HL-60/S4 treated with retinoic acid at 250 ng/mL for 4 days and 3 days (cell line): Measurements from ENCODE around the gene NRXN2.

Experiments
- in situ Hi-C: fragments of 300-500 bp; cut with MboI; formaldehyde crosslinking; loops from 2 replicates; pipeline ENCODE4 v1.7.0; 2022; ENCODE audit warnings: low sequenced_read_pairs

NRXN2 gene

GRCh38 chr11:64759131-64759721, 36.2 kb upstream of the NRXN2 start:
- in situ Hi-C loops: no loop called here

- in situ Hi-C loops: no loop called here
These were observed 35.5 kb upstream of the NRXN2 start for GRCh38 chr11:64758330-64759079.

DNA sequence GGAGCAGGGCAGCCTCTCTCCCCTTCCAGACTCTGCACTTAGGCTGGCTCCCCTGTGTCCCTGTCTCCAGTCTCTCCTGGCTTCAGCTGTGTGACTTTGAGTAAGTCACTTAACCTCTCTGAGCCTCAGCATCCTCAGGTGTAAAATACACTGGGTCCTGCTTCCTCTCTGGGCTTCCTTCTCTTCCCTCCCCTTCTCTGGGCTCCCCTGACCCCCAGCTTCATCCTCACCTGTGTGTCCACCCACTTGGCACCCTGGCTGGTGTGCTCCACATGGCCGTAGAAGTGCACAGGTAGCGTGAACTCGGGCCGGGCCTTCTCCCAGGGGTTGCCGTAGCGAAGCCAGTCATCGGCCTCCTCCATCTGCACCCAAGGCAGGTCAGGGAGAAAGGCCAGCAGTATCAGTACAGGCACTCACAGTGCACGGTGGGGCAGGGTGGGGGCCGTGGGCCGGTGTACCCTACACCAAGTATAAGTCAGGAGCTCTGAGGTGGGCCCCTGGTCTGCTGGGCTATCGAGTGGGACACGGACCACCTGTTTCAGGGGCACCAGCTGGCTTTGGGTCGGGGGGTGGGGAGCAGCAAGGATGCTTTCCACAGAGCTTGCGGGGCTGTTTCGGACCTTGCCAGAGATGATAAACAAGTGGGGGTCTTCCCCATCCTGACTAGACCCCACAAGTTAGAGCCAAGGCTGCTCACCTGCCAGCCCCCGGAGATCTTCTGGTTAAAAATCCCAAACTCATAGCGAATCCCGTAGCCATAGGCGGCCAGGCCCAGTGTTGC, 34.7 kb upstream of the NRXN2 start:
- in situ Hi-C loops: no loop called here

DNA sequence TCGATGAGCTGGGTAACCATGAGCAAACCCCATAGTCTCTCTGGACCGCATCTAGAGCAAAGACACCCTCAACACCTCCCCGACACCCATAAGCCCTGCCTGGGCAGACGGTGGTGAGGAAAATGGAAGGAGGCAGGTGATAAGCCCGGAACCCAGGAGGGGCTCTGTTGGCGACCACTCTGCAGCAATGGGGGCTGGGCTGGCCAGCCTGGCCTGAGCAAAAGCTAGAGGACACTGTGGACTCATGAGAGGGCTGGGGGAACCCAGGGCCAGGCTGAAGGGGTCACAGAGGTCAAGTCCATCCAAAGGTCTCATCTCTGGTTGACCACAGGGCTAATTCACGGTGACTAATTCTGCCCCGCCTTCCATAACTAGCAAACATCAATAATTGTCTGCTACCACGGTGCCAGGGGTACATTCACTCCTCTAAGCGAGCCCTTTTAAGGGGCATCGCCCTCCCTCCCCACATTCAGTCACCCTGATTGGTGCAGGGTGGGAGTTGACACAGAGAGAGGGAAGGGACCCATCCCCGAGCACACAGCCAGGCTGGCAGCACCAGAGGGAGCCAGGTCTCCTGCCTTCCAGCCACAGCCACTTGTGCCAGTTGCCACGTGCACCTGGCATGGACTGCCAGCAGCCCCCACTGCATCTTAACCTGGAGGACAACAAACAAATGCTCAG, 32.8 kb upstream of the NRXN2 start:
- in situ Hi-C loops: no loop called here

DNA sequence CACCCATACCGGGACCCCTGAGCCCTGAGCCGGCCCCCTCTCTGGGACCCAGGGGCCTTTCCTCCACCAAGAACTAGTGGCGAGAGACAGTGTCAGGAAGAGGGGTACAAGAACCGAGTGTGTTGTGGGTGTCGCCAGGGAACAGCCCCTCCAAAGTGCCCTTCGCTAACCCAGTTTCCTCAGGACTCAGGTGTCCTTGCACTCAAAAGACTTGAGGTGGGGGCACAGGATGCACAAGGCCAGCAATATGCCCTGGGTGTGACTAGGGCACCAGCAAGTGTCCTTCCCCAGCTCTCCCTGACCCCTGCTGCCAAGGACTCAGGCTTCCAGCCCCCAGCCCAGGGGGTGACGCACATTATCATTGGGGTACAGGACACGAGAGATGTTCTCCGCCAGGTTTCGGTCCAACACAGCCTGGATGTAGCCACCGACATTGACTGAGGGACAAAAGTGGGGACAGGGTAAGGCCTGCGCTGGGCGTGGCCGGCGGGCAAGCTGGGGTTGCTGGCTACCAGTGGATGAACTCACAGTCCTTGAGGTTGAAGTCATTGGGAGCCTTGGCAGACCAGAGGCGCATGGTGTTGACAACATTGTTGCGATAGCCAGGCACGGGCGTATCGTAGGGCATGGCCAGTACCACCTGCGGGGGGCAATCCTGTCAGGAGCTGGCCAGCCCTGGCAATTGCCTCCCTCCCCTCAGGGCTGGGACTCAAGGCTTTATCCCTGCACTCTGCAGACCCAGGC, 32.1 kb upstream of the NRXN2 start:
- in situ Hi-C loops: no loop called here

DNA sequence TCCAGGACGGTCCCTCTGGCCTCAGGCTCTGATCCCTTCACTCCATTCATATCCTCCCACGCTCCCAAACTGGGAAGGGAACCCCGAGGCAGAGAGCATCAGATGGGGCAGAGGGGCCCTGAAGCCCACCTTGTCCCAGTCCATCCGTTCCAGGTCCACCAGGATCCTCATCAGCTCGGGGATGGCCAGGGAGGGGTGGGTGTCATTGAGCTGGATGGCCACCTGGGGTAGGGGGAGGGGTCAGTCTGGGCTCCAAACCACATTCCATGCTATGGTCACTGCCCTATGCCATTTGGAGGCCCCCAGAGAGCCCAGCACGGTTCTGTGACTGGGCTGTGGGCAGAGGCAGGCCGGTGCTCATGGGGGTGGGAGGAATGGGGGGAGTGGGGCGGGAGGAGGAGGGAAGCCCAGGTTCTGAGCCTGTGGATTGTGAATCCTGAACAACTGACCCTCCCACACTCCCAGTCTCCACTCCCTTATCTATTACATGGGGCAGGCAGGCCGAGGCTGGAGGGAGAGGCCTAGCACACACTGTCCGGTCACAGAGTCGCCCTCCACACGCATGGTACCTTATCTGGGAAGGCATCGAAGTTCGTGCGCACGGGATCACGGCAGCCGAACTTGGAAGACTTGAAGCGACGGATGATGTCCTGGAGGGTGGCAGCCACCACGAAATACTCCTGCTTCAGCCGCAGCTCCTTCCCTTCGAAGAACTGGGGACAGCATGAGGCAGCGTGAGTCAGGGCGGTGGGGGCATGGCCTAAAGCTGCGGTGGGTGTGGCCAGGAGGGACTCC, 31.3 kb upstream of the NRXN2 start:
- in situ Hi-C loops: no loop called here

- in situ Hi-C loops: no loop called here
These were observed 30.6 kb upstream of the NRXN2 start for GRCh38 chr11:64753380-64754123.

DNA sequence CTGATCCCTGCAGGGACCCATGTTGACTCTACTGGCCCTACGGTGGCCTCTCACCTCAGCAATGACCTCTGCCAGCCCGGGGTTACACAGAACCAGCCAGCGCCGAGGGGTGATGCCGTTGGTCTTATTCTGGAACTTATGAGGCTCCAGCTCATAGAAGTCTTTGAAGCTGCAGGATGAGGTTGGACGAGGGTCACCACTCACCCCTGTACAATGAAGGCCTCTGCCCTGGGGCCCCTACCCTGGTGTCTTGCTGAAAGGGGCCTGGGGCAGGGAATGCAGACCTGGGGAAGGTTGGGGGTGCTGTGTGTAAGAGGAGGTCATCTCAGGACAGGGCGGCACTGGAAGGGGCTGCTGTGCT, 30.0 kb upstream of the NRXN2 start:
- in situ Hi-C loops: no loop called here

DNA sequence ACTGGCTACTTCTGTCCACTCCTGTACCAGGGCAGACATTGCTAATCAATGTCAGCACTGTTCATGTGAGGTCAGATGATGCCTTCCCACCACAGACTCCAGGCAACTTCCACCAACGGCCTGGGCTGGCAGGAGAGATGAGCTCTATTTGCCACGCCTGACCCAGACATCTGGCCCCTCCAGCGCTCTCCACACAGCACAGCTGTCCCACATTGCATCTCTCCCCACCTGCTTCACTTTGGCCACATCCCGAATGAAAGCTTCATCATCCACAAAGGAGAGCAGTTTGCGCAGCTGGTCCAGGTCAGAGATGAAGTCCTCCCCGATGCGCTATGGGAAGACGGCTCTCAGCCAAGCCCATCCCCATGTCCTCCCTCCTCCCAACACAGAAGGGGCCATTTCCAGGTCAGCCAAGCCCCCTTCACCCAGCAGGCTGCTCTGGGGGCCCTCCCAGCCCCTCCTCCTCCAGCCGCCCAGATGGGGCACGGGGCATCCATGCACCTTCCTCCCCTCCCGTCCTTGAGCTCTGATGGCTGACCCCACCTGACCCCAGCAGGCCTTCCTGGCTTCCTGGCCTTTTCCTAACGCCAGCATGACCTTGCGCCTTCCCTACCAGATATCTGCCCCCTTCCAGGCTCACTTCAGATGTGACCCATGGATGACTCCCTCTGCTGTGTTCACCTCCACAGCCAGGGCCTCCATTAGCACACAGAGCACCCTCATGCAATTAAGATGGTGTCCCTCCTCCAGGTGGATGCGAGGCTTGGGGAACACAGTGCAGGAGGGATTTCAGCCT, 29.4 kb upstream of the NRXN2 start:
- in situ Hi-C loops: no loop called here

DNA sequence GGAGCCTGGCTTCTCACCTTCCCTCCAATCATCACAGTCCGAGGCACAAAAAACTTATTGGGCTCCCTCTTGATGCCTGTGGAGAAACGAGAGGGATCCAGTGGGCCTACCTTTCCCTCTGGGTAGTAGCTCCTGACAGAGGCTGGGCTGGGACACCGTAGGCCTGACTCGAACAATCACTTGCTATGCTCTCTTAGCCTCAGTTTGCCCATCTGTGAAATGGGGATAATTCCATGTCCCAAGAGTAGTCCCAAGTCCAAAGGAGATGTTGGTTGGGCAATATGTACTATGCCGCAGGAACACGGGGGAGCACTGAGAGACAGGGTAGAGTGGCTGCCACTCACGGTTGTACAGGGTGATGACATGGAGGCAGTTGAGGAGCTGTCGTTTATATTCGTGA, 28.6 kb upstream of the NRXN2 start:
- in situ Hi-C loops: no loop called here

DNA sequence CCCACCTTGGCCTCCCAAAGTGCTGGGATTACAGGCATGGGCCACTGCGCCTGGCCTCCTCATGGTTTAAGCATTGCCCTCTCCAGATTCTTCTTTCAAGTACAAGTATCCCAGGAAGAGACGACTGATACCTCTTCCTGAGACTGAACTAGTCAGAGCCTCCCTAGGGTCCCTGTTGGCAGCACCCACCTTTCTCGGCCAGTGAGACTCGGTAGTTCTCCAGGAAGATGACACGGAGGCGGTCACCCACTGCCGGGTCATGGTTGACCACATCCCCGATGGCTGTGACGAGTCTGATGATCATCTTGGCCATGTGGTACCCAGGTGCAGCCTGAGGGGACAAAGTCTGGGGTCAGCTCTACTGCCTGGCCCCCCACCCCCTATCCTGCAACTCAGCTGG, 28.1 kb upstream of the NRXN2 start:
- in situ Hi-C loops: no loop called here

- in situ Hi-C loops: no loop called here
These were observed 27.5 kb upstream of the NRXN2 start for GRCh38 chr11:64750361-64751054.

DNA sequence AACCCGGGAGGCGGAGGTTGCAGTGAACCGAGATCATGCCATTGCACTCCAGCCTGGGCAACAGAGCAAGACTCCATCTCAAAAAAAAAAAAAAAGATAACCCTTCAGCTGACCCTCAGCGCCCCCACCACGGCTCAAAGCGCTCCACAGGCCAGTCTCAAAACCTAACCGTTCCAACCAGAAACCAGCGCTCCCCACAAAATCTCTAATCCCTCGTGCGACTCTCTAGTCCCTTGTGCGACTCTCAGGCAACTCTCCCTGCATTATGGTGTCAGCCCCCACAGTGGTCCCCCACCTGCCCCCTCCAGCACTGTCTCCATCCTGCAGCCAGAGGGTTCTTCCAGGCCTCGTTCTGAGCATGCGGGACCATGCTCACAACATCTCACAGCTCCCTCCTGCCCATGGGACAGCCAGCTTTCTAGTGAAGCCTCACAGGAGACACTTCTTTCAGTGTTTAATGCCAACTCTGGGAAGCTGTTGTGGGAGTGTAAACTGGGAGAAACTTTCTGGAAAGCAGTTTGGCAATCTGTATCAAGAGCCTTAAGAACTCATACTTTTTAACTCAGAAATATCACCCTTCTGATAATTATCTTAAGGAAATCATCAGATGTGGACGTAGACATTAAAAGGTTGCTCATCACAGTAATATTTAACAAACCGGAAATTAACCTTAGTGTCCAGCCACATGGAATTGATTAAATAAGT, 25.1 kb upstream of the NRXN2 start:
- in situ Hi-C loops: no loop called here

- in situ Hi-C loops: no loop called here
These were observed 23.5 kb upstream of the NRXN2 start for GRCh38 chr11:64746486-64746885.

DNA sequence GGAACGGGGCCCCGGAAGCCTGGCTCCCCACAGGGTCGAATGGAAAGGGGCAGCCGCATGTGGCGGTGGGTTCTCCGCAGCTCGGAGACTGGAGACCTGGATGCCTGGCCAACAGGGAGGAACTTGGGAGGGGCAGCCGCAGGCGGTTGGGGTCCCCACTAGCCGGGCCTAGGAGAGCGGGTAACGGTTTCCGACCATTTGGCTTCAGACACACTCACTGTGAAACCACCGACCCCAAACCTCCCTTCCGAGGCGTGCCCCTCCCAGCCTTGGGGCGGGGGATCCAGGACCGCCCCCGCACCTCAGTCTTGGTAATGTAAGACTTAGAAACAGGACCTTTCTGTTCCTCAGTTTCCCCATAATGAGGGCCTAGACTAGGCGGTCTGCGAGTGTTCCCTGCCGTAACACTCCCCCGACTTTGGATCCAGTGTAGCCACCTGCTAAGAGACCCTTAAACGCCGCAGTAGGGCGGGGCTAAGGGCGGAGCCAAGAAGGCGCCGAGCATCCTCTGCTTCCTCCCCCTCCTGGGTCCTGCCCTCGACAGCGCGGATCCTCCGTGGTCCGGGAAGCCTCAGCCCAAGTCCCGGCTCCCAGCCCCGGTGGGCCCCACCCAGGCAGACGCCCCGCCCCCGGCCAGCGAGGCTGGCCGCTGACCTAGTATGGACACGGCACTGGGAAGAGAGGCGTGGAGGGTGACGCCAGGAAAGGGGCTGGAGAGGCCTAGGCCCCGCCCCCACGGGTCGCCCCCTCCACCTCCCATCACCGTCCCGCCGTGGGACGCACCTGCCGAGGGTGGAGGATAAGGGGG, 22.7 kb upstream of the NRXN2 start:
- in situ Hi-C loops: no loop called here

GRCh38 chr11:64745189-64745520, 22.2 kb upstream of the NRXN2 start:
- in situ Hi-C loops: no loop called here
